HG02610 (cell line): Measurements from ENCODE around the gene PVALEF.

Experiments used
- ATAC-seq: cut with Tn5 transposase; IDR thresholded peaks from one replicate; pipeline ENCODE4 v1.9.1; 2021; ENCODE audit warnings: mild to moderate bottlenecking, moderate library complexity; ENCODE audit not compliant: unreplicated experiment

The PVALEF gene

GRCh38 chr17:81231766-81232581 lies 66.7 kb downstream of the PVALEF start:
- ATAC-seq, result no peak
